ENCODE measurements around the gene INPP1. TPM values are rescaled to one million over a fixed set of nuclear protein-coding genes. Genes with fewer than 3 reads are reported as not detected.

Gene INPP1, protein sequence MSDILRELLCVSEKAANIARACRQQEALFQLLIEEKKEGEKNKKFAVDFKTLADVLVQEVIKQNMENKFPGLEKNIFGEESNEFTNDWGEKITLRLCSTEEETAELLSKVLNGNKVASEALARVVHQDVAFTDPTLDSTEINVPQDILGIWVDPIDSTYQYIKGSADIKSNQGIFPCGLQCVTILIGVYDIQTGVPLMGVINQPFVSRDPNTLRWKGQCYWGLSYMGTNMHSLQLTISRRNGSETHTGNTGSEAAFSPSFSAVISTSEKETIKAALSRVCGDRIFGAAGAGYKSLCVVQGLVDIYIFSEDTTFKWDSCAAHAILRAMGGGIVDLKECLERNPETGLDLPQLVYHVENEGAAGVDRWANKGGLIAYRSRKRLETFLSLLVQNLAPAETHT
- 2.5 and 3.0 TPM in 2 replicates for total RNA-seq (2021; fragmentation: NEBNext Ultra II Directional; extraction: Animal tissue kit (Norgen Biotek cat#: 25700))
- polyA plus RNA-seq (2011; rRNA removed) = 0.83 and 0.88 TPM in 2 replicates
- polyA plus RNA-seq (2011; cell fraction: cytosol; rRNA removed) = 0.93 TPM
- polyA plus RNA-seq (2011; cell fraction: nucleus; rRNA removed) = 1.1 TPM
- polyA plus RNA-seq (2012, experiment 1 of 2) = 1.6 to 3.0 TPM (median 2.2 TPM) in 4 replicates
- polyA plus RNA-seq (2012, experiment 2 of 2) = 2.0 TPM
- polyA plus RNA-seq (2013, experiment 1 of 2) = 2.5 TPM
- polyA plus RNA-seq (2013, experiment 2 of 2) = 2.0 TPM
- 0.88 and 0.91 TPM in 2 replicates for polyA minus RNA-seq (2011; rRNA and poly(A)+ RNA removed)
- polyA minus RNA-seq (2011; cell fraction: cytosol; rRNA and poly(A)+ RNA removed) = 1.4 TPM
- 2.0 TPM for polyA minus RNA-seq (2011; cell fraction: nucleus; rRNA and poly(A)+ RNA removed)
- long read RNA-seq, experiment 1 = 0 reads
- long read RNA-seq, experiment 2 = 0 reads

- 2% methylated on average over 72 of the region's 99 CpGs; no CpG with 5 or more reads in 1 of the 2 experiments for WGBS, 2 experiments (ENCODE audit: extremely low coverage in 1 of 2, insufficient coverage in 1 of 2, insufficient read length in 1 of 2, insufficient replicate concordance in 2 of 2, low coverage in 1 of 2, low lambda C conversion rate in 2 of 2, missing lambda C conversion rate in 1 of 2)
- CTCF ChIA-PET (ENCODE audit: partially characterized antibody) = interaction anchor here (0.6 to 2.1 kb wide), 12 partner anchors 10 to 365 kb away, joined by 3 to 12 read pairs (median 4); no protein-coding TSS in a partner anchor
- H3K9ac ChIP-seq (replicated peaks in 1 of 4; ENCODE audit: extremely low read depth in 1 of 4, low read depth in 3 of 4, low read length in 3 of 4) = peak within 1 kb of the TSS in 2 of 4 experiments; percentile 20 to 39; a peak in 3 of 7 replicates
- TF ChIP-seq, protein P1, sequence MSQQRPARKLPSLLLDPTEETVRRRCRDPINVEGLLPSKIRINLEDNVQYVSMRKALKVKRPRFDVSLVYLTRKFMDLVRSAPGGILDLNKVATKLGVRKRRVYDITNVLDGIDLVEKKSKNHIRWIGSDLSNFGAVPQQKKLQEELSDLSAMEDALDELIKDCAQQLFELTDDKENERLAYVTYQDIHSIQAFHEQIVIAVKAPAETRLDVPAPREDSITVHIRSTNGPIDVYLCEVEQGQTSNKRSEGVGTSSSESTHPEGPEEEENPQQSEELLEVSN (IDR thresholded peaks at IDR 0.05) = peak; percentile 92
- TF ChIP-seq RNF2 (IDR thresholded peaks at IDR 0.05; ENCODE audit: borderline replicate concordance, low read depth, low read length, missing control alignments, poor library complexity, severe bottlenecking) (peak; percentile 37), RFX5 (IDR thresholded peaks at IDR 0.05; ENCODE audit: borderline replicate concordance, low read depth, low read length) (no peak), SIX5 (IDR thresholded peaks at IDR 0.05; ENCODE audit: low read depth, low read length) (no peak), ASH2L (IDR thresholded peaks at IDR 0.05; ENCODE audit: low read length) (peak; percentile 79), KDM4A (IDR thresholded peaks at IDR 0.05; ENCODE audit: low read depth, low read length, severe bottlenecking) (peak; percentile 99)
Measured at GRCh38 chr2:190343536-190344275, at the start of gene INPP1. Gene INPP1, plus strand, starts transcription at chr2:190343589. Its CDS starts 16,514 bp downstream, at chr2:190360103.

More at GRCh38 chr2:190343536-190344275, at the start of gene INPP1:
- Histone ChIP-seq H3K23me2 (ENCODE audit: low read depth, low read length) (peaks cover 10% of the 10 kb centered on the region; the same call in 1 of the 2 replicates), H3K4ac (replicated peaks; ENCODE audit: insufficient read length, low read depth, low read length) (no peak within 1 kb of the TSS), H3K4me3 (ENCODE audit: extremely low read depth in 1 of 4, insufficient read depth in 2 of 4, low read depth in 3 of 4, low read length in 4 of 4) (peak within 1 kb of the TSS; percentile 37 to 76 (median 58)), H4K20me1 (replicated peaks in 1 of 2; ENCODE audit: control insufficient read depth in 1 of 2, insufficient read depth in 2 of 2, low read length in 2 of 2) (no peaks in the 10 kb centered on the region), H3K4me2 (ENCODE audit: insufficient read depth in 1 of 2, low read depth in 2 of 2, low read length in 2 of 2) (peak within 1 kb of the TSS; percentile 62 to 72), H3K23ac (ENCODE audit: insufficient read length) (no peak within 1 kb of the TSS), H2BK12ac (ENCODE audit: low read depth, low read length) (peak within 1 kb of the TSS; percentile 43; the same call in 1 of the 2 replicates), H2BK20ac (ENCODE audit: low read length) (no peak within 1 kb of the TSS), H3K9me3 (ENCODE audit: insufficient read depth in 2 of 2, low read depth in 1 of 2, low read length in 1 of 2) (no peaks in the 10 kb centered on the region), H4K91ac (replicated peaks; ENCODE audit: insufficient read length, low read length) (no peak within 1 kb of the TSS), H3K4me1 (replicated peaks in 1 of 4; ENCODE audit: control insufficient read depth in 3 of 4, insufficient read depth in 4 of 4, low read length in 3 of 4) (0 out of 7 replicates have a peak, but pooled peaks cover 0 to 7% (median 0%) of the 10 kb centered on the region in 4 experiments), H2BK5ac (ENCODE audit: low read depth, low read length) (no peak within 1 kb of the TSS), H2AFZ (ENCODE audit: low read length) (peak within 1 kb of the TSS; percentile 99), H2BK15ac (ENCODE audit: low read length) (no peak within 1 kb of the TSS), H3K36me3 (ENCODE audit: control insufficient read depth in 2 of 4, insufficient read depth in 4 of 4, low read length in 3 of 4) (no peaks in the 10 kb centered on the region), H2BK120ac (replicated peaks; ENCODE audit: low read depth, low read length) (no peak within 1 kb of the TSS), H3K79me2 (ENCODE audit: control insufficient read depth in 1 of 2, insufficient read depth in 2 of 2, low read length in 2 of 2) (no peaks in the 10 kb centered on the region), H3K14ac (ENCODE audit: insufficient read length) (no peak within 1 kb of the TSS), H3K79me1 (ENCODE audit: low read depth, low read length) (no peaks in the 10 kb centered on the region), H3K18ac (ENCODE audit: extremely low read depth, low read length) (peak within 1 kb of the TSS; percentile 60), H4K8ac (ENCODE audit: extremely low read depth, insufficient read depth, low read length) (peak within 1 kb of the TSS; percentile 69; the same call in 1 of the 2 replicates), H4K5ac (ENCODE audit: insufficient read length, low read depth, low read length) (peak within 1 kb of the TSS; percentile 21), H3K27ac (ENCODE audit: low read depth, low read length) (no peak within 1 kb of the TSS), H3K56ac (replicated peaks; ENCODE audit: insufficient read length, low read depth, low read length) (no peak within 1 kb of the TSS), H2AK5ac (ENCODE audit: low read depth, low read length) (peak within 1 kb of the TSS; percentile 16; the same call in 1 of the 2 replicates), H3K27me3 (replicated peaks in 1 of 4; ENCODE audit: control insufficient read depth in 3 of 4, extremely low read depth in 1 of 4, insufficient read depth in 3 of 4, low read length in 3 of 4) (peaks cover 0 to 15% (median 8%) of the 10 kb centered on the region in 4 experiments; a peak in 5 of 7 replicates)
- FAIRE-seq (no peak), DNase-seq (ENCODE audit: low read depth in 1 of 2, low spot score in 2 of 2) (peak in 1 of 2 experiments; percentile 81)
- POLR2A ChIA-PET (ENCODE audit: partially characterized antibody) = interaction anchor here (1.1 kb wide), 1 partner anchor 25 kb away, joined by 3 read pairs; no protein-coding TSS in a partner anchor

Data from H1 (cell line).